Measurements from ENCODE around the gene FLRT2.

FLRT2 gene

GRCh38 chr14:85596562-85596961 lies 66.6 kb downstream of the FLRT2 start:
- DNase-seq (ENCODE audit: low read depth in 2 of 2) = no peak

DNA sequence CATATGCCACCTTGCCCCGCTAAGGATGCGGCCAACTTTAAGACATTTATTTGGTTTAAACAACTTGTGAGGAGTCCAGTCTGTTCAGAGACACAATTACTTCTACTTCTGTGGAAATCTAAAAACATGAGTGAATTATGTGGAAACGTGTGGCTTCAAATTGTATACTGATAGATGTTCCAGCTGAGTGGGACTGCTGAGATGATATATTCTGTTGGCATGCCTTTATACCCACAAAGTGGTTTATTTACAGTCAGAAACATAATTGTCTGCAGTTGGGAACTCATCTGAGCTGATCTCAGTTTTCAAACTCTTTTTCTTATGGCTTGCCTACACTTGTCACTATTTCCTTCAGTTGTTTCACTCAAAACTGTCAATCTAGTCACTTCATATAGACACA lies 67.8 kb downstream of the FLRT2 start:
- DNase-seq (ENCODE audit: low read depth in 2 of 2) = no peak

DNA sequence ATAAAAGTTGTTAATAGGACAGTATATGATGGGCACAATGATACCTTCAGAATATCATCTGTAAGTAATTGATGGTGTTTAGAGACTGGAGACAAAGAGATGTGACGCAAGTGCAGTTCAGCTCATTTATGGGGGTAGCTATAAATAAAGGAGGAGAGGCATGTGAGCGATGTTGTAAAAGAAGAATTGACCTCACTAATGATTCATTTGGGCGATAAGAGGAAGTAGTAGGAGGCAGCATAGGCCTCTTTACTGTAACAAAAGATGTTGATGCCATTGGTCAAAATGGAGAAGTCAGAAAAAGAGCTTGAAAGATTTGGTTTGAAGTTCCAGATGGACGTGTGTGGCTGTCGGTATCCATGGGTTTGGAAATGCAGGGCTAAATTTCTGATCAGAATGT lies 70.0 kb downstream of the FLRT2 start:
- DNase-seq (ENCODE audit: low read depth in 2 of 2) = no peak

DNA sequence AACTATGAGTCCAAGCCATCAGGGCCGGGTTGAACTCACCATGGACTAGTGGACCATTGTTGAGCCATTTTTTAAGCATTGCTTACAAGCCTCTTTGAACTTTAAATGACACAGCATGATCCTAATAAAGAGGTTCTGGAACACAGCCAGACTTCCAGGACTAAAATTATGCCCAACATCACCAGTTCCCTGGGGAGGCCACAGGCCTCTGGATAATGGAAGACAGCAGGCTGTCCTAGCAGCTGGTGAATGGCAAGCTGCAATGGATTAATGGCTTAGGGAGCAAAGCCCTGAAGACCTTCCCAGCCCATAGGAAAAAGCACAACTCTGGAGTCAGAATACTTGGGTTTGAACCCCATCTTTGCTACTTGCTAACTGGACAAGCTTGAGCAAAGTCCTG lies 71.3 kb downstream of the FLRT2 start:
- DNase-seq (ENCODE audit: low read depth in 2 of 2) = no peak

GRCh38 chr14:85601690-85602089 lies 71.7 kb downstream of the FLRT2 start:
- no peak for DNase-seq (ENCODE audit: low read depth in 2 of 2)

DNA sequence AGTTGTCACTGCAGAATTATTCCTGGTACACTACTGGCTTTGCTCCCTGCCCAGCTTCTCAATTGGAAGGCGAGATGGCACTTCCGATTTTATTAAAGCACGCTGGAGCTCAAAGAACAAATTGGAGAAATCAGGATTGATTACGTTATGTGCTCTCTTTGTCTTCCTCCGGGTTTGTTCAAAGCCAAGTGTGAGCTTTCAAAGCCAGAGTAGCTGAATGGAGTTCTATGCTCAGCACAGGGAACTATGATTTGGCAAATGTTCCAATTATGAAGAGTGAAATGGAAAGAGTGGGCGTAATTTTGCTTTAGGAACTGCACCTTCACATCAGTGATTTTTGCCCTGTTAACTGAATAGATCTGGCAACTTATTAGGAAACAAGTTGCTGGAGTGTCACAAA lies 72.4 kb downstream of the FLRT2 start:
- no peak for DNase-seq (ENCODE audit: low read depth in 2 of 2)

DNA sequence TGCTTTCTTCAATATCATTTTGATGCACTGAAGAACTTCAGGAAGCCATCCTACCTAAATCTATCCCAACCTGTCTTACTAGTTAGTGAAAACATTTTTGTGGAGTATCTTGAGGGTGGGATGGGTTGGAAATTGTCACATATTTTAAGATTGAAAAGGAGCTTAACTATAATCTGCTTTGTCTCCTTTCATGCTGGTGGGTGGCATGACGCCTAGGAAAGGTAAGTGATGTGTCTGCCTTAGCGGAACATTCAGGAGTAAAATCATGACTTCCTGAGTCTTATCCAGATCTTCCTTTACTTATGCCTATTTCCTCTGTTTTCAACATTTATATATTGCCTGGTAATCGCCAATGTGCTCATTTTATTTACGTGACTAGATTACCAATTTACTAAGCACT lies 74.1 kb downstream of the FLRT2 start:
- no peak for DNase-seq (ENCODE audit: low read depth in 2 of 2)

GRCh38 chr14:85604714-85605113 lies 74.8 kb downstream of the FLRT2 start:
- DNase-seq (ENCODE audit: low read depth in 2 of 2) = no peak

DNA sequence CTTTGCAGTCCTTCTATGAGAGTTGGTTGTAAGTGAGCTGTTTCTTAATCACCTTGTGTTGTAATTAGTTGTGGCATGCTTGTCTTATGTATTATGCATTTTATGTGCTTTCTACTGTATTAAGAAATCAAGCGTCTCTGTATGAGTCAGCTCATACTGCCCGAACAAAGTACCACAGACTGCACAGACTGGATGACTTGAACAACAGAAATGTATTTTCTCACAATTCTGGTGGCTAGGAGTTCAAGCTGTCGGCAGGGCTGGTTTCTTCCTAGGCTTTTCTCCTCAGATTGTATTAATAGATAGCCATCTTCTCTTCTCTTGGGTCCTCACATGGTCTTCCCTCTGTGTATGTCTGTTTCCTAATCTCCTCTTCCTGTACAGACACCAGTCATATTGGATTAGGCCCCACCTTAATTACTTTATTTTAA lies 77.7 kb downstream of the FLRT2 start:
- DNase-seq (ENCODE audit: low read depth in 2 of 2) = no peak

DNA sequence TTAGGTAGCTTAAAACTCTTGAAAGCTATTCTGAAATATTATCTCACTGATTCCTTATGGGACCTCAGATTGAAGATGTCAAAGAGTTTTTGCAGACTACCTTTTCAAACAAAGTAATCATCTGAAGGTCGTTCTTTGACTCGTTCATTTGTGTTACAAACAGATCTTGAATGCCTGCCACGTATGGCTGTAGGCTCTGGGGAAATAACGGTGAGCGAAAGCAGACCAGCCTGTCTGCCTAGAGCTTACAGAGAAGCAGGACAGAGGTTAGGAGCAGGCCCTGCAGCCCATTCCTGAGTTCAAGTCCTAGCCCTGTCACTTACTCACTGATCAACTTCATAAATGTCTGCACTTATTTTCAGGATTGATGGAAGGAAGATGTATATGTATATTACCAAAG lies 83.6 kb downstream of the FLRT2 start:
- DNase-seq (ENCODE audit: low read depth in 2 of 2) = no peak

GRCh38 chr14:85616386-85616885 lies 86.5 kb downstream of the FLRT2 start:
- no peak for DNase-seq (ENCODE audit: low read depth in 2 of 2)

- no peak for DNase-seq (ENCODE audit: low read depth in 2 of 2)
Observed at GRCh38 chr14:85616886-85617285, 86.9 kb downstream of the FLRT2 start.

DNA sequence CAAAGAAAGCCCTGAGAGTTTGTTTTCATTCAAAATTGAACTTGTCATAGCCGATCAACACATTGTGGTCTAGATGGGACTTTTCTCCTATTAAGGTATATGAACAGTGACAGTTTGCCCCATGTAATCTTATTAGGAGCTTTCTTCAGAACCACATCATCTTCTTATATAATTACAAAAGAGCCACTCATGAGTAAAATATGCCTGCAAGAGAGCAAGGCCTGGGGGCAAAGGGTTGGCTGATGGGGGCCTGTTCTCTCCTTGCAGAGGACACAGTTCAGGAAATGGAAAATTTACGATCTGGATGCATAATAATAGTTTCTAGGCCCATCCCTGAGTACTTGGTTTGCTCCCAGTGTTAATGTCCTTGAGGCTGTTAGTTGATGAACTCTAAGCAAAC lies 87.8 kb downstream of the FLRT2 start:
- no peak for DNase-seq (ENCODE audit: low read depth in 2 of 2)

GRCh38 chr14:85618390-85618789 lies 88.4 kb downstream of the FLRT2 start:
- no peak for DNase-seq (ENCODE audit: low read depth in 2 of 2)

GRCh38 chr14:85618978-85619377 lies 89.0 kb downstream of the FLRT2 start:
- DNase-seq (ENCODE audit: low read depth in 2 of 2) = no peak

GRCh38 chr14:85619851-85620250 lies 89.9 kb downstream of the FLRT2 start:
- DNase-seq (ENCODE audit: low read depth in 2 of 2) = no peak

GRCh38 chr14:85620947-85621346 lies 91.0 kb downstream of the FLRT2 start:
- no peak for DNase-seq (ENCODE audit: low read depth in 2 of 2)

GRCh38 chr14:85622106-85622505 lies 92.2 kb downstream of the FLRT2 start:
- no peak for DNase-seq (ENCODE audit: low read depth in 2 of 2)

DNA sequence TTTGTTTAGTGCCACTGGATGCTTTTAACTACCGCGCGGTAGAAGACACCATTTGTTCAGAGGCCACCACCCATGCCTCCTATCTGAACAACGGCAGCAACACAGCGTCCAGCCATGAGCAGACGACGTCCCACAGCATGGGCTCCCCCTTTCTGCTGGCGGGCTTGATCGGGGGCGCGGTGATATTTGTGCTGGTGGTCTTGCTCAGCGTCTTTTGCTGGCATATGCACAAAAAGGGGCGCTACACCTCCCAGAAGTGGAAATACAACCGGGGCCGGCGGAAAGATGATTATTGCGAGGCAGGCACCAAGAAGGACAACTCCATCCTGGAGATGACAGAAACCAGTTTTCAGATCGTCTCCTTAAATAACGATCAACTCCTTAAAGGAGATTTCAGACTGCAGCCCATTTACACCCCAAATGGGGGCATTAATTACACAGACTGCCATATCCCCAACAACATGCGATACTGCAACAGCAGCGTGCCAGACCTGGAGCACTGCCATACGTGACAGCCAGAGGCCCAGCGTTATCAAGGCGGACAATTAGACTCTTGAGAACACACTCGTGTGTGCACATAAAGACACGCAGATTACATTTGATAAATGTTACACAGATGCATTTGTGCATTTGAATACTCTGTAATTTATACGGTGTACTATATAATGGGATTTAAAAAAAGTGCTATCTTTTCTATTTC lies 93.2 kb downstream of the FLRT2 start:
- DNase-seq (ENCODE audit: low read depth in 2 of 2) = no peak

DNA sequence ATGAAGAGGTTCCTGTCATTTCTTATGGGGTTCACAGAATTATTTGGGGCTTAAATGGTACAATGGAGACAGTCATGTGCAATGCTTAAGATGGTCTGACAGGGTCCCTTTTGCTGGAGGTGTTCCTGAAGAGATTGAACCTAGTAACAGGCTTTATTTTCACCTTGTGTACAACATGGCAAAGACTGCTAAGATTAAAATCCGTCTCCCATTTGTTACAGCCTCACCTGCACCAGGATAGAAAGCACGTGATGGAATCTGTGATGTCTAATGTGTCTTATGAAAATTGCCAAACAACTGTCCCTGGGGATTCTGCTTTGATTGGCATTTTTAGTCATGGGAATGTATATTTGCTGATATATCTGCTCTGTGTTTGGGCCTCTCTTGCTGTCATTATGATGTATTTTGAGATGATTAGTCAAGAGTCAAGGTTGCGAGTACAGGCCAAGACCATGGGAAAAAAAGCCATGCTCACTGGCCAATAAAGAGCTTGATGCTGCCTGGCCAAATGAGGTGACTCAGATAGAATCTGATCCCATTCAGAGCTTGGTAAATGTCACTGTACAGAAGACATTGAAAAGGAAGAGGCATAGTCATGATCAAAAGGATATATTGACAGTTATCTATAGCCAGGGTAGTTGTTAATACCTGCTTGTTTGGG lies 96.1 kb downstream of the FLRT2 start:
- DNase-seq (ENCODE audit: low read depth in 2 of 2) = no peak

DNA sequence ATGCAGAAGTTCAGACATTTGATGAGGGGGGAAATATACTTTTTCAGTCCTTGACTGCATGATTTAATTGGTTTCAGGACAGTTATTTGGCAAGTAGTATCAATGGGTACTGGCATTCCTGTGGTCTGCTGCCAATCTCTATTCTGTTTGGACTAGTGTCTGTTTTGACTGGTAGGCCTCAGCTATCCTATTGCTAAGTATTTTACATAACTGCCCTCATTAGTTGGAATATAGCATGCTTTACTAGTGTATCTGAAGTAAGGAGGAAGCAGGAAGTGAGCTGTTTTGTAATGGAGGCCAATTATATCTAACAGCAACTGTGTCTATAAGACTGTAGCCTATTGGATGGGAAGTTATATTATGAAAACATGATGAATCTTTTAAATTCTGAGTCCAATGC lies 104.3 kb downstream of the FLRT2 start:
- no peak for DNase-seq (ENCODE audit: low read depth in 2 of 2)

- DNase-seq (ENCODE audit: low read depth in 2 of 2) = no peak
Observed at GRCh38 chr14:85644211-85644610, 114.3 kb downstream of the FLRT2 start.

DNA sequence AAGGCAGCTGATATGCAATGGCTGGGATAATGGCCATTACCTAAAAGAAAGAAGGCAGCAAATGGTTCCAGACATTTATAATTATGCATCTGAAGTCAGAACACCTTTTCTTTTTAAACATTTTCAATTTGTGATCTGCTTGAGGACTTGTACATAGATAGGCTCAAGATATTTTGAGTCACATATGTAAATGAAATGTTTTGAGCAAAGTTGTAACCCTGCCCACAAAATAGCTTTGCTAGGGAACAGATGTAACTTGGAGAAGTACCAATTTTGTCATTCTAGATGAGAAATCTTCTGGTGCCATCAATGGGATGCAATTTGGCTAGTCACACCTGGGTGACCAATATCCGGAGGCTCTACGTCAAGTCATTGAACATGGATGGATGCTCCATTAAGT lies 123.1 kb downstream of the FLRT2 start:
- DNase-seq (ENCODE audit: low read depth in 2 of 2) = no peak

Data from stimulated activated CD8-positive, alpha-beta memory T cell treated with anti-CD3 and anti-CD28 coated beads, Interleukin-15, amount 100 ng/mL, for 4 hours (primary cell).